ENCODE data around the gene VGLL3.

VGLL3 gene

GRCh38 chr3:86993704-86994103 is 2.8 kb upstream of the VGLL3 start (continued):
- TF ChIP-seq TSHZ2 (CRISPR knock-in tag; IDR thresholded peaks at IDR 0.05): no peak
- TF ChIP-seq POU6F1 (CRISPR knock-in tag; IDR thresholded peaks at IDR 0.05; ENCODE audit: borderline replicate concordance, low read depth): no peak
- no peak for TF ChIP-seq ZC3H10 (CRISPR knock-in tag; IDR thresholded peaks at IDR 0.05)
- TF ChIP-seq ZFP3 (CRISPR knock-in tag; IDR thresholded peaks at IDR 0.05): no peak
- TF ChIP-seq ESRRG (CRISPR knock-in tag; IDR thresholded peaks at IDR 0.05): no peak
- no peak for TF ChIP-seq ISL1 (CRISPR knock-in tag; IDR thresholded peaks at IDR 0.05)
- TF ChIP-seq TCF4 (CRISPR knock-in tag; IDR thresholded peaks at IDR 0.05; ENCODE audit: borderline replicate concordance): no peak
- TF ChIP-seq ARNTL (CRISPR knock-in tag; IDR thresholded peaks at IDR 0.05; ENCODE audit: borderline replicate concordance, low read depth): no peak
- TF ChIP-seq SNAI2 (CRISPR knock-in tag; IDR thresholded peaks at IDR 0.05): no peak
- no peak for TF ChIP-seq ZNF565 (CRISPR knock-in tag; conservative IDR thresholded peaks at IDR 0.05; ENCODE audit: low read depth)
- no peak for TF ChIP-seq ZNF70 (CRISPR knock-in tag; IDR thresholded peaks at IDR 0.05)

GRCh38 chr3:86991840-86992435 is 989 bp upstream of the VGLL3 start:
- ATAC-seq: no peak
- TF ChIP-seq RARB (CRISPR knock-in tag; IDR thresholded peaks at IDR 0.05): no peak
- no peak for TF ChIP-seq ZC3H10 (CRISPR knock-in tag; IDR thresholded peaks at IDR 0.05)
- TF ChIP-seq, protein P1, sequence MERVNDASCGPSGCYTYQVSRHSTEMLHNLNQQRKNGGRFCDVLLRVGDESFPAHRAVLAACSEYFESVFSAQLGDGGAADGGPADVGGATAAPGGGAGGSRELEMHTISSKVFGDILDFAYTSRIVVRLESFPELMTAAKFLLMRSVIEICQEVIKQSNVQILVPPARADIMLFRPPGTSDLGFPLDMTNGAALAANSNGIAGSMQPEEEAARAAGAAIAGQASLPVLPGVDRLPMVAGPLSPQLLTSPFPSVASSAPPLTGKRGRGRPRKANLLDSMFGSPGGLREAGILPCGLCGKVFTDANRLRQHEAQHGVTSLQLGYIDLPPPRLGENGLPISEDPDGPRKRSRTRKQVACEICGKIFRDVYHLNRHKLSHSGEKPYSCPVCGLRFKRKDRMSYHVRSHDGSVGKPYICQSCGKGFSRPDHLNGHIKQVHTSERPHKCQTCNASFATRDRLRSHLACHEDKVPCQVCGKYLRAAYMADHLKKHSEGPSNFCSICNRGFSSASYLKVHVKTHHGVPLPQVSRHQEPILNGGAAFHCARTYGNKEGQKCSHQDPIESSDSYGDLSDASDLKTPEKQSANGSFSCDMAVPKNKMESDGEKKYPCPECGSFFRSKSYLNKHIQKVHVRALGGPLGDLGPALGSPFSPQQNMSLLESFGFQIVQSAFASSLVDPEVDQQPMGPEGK (CRISPR knock-in tag; IDR thresholded peaks at IDR 0.05; ENCODE audit: borderline replicate concordance): no peak
- TF ChIP-seq ISL1 (CRISPR knock-in tag; IDR thresholded peaks at IDR 0.05): no peak
- no peak for TF ChIP-seq SNAI2 (CRISPR knock-in tag; IDR thresholded peaks at IDR 0.05)
- TF ChIP-seq TOX (CRISPR knock-in tag; IDR thresholded peaks at IDR 0.05; ENCODE audit: borderline replicate concordance): no peak
- no peak for TF ChIP-seq ZNF565 (CRISPR knock-in tag; conservative IDR thresholded peaks at IDR 0.05; ENCODE audit: low read depth)
- TF ChIP-seq CSDC2 (CRISPR knock-in tag; IDR thresholded peaks at IDR 0.05): no peak
- no peak for TF ChIP-seq ESRRG (CRISPR knock-in tag; IDR thresholded peaks at IDR 0.05)
- no peak for TF ChIP-seq TSHZ2 (CRISPR knock-in tag; IDR thresholded peaks at IDR 0.05)
- no peak for TF ChIP-seq ARNTL (CRISPR knock-in tag; IDR thresholded peaks at IDR 0.05; ENCODE audit: borderline replicate concordance, low read depth)
- no peak for TF ChIP-seq OSR1 (CRISPR knock-in tag; IDR thresholded peaks at IDR 0.05)
- TF ChIP-seq PPARA (CRISPR knock-in tag; IDR thresholded peaks at IDR 0.05; ENCODE audit: borderline replicate concordance): no peak
- no peak for TF ChIP-seq ZNF8 (CRISPR knock-in tag; IDR thresholded peaks at IDR 0.05)
- TF ChIP-seq ZFP30 (CRISPR knock-in tag; IDR thresholded peaks at IDR 0.05): no peak
- TF ChIP-seq POU6F1 (CRISPR knock-in tag; IDR thresholded peaks at IDR 0.05; ENCODE audit: borderline replicate concordance, low read depth): no peak
- TF ChIP-seq CSRNP3 (CRISPR knock-in tag; IDR thresholded peaks at IDR 0.05): no peak
- TF ChIP-seq, protein P2, sequence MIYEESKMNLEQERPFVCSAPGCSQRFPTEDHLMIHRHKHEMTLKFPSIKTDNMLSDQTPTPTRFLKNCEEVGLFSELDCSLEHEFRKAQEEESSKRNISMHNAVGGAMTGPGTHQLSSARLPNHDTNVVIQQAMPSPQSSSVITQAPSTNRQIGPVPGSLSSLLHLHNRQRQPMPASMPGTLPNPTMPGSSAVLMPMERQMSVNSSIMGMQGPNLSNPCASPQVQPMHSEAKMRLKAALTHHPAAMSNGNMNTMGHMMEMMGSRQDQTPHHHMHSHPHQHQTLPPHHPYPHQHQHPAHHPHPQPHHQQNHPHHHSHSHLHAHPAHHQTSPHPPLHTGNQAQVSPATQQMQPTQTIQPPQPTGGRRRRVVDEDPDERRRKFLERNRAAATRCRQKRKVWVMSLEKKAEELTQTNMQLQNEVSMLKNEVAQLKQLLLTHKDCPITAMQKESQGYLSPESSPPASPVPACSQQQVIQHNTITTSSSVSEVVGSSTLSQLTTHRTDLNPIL (CRISPR knock-in tag; IDR thresholded peaks at IDR 0.05; ENCODE audit: low read depth): no peak
- TF ChIP-seq TCF4 (CRISPR knock-in tag; IDR thresholded peaks at IDR 0.05; ENCODE audit: borderline replicate concordance): no peak
- no peak for TF ChIP-seq ZFP3 (CRISPR knock-in tag; IDR thresholded peaks at IDR 0.05)
